ENCODE measurements around the gene CMSS1.

The CMSS1 gene

DNA sequence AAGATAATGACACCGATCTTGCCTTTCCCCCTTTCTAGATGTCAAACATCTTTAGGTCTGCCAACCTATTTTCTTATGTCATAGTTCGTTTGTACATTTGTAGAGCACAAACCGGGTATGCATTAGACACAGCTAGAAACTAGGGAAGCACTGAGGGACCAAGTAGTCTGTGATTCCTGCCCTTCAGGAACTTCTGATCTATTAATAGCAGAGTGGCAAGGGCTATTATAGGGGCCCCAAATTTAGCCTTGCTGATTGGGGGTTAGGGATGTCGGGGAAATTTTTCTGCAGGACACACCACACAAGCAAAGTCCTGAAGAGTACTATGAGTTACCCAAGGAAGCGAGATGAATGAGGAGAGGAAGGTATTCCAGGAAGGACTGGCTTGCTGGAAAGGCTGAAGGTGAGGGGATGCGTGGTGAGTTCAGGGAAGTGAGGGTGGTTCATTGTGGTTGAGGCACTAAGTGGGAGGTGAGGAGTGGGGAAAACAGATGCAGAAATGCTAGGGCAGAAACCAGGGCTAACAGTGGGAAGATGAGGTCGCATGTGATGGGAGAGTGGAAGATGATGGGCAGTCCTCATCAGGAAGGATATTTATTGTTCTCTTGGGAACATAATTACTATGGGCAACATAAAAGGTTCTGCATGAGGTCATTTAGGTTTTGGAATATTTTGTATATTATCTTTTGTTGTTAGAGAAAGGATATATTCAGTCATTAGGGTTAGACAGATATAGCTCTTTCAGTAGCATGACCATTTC, 144.3 kb downstream of the CMSS1 start:
- DNase-seq = no peak

DNA sequence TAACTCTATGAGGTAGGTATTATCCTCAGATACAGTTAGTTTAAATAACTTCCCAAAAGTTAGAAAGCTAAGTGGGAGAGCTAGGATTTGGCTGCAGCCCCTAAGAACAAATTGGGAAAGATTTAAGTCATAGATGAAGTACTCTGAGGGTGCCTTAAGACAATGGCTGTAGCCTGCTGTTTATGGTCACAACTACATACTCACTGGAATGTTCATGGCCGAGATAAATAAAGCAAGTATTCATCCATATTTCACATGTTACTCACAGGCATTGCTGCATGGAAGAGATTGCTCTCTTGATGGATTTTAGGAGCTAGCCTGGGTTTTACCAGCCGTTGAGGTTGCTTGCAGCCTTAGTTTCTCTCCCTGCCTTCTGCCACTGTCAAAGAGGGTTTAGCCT, 145.0 kb downstream of the CMSS1 start:
- no peak for DNase-seq

DNA sequence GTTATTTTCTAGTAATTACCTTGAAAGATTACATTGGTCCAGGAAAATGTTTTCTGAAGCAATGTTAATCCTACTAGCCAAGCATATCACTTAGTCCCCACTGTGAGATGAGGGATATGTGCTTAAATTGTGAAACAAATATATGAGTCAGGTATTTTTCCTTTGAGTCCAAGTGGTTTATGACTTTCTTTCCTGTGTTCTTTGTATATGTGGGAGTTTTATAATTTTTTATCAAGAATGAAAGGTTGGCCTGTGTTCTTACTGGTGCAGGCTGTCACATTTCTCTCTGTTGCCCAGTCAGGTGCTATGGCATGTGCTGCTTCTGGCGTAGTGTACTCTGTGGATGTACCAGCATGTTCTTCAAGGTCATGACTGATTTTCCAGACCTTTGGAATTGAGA, 147.4 kb downstream of the CMSS1 start:
- DNase-seq = no peak

DNA sequence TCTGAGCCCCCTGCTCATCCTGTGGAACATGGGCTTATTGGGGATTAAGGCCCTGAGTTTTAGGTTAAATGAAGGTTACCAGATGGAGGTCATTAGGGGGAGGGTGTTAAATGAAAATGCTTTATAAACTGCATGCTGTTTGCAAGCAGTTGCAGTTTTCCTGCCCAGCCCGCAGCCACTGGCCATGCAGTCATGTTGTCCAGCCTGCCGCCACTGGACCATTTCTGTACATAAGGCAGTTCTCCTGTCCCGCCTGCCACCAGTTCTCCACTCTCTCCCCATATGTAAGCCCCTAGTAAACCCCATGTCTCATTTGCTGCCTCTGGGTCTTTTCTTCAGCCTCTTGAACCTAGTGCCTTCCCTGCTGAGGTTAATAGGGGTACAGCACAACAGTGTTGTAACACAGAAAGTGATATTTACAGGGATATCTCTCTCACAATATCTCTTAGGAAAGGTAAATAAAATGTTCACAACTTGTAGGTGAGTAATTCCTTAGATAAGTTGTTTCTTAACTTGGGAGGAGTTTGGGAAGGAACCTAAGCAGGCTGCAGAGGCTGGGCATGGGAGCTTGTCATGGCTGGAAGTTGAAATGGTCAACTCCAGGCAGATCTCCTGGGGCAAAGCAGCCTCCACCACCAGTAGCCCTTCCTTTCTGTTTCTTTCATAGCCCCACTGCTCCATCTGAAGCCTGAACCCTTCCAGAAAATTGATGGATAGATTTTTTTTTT, 148.2 kb downstream of the CMSS1 start:
- DNase-seq = no peak

DNA sequence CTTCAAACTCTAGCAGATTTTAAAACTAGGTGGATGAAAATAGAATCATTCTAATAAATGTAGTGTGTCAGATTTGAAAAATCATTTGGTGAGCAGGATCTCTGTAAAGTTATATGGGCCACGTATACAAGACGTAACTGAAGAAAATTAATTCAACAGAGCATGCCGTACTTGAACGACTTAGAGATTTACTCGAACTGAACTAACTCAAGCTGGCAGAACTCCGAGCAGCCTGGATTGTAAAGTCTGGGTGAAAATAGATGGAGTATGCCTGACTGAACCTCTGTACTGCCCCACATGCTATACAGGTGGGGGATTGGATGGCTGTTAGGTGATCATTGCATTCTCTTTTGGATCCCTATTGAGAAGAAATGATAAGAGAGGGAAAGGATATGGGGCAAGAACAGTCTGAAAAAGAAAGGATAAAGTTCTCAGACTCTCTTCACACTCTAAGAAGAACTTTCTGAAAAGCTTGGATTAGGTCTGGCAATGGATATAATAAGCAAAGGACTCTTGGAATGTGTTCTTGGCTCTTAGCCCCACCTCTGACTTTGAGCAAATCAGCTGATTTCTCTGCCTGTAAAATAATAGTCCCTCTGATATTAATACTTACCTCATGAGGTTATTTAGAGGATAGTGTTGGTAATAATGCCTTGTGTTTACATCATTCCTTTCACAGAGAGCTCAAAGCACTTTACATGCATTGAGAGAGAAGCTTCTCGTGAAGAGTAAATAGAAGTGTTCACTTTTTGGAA, 149.2 kb downstream of the CMSS1 start:
- no peak for DNase-seq

DNA sequence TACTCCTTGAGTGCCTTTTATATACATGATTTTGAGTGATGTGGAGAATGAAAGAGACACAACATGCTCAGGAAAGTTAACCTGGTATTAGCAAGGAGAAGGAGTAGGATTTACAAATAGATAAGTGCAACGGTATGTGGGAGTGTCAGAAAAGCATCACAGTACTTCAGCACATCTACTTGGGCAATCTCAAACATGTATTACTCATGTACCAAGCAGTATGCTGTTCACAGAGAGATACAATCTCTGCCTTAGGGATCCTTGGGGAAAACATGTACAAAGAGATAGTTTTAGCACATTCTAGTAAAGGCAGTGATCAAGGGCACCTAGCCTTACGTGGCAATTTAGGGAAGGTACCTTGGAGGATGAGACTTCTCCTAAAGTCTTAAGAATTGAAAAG, 150.1 kb downstream of the CMSS1 start:
- DNase-seq = no peak

DNA sequence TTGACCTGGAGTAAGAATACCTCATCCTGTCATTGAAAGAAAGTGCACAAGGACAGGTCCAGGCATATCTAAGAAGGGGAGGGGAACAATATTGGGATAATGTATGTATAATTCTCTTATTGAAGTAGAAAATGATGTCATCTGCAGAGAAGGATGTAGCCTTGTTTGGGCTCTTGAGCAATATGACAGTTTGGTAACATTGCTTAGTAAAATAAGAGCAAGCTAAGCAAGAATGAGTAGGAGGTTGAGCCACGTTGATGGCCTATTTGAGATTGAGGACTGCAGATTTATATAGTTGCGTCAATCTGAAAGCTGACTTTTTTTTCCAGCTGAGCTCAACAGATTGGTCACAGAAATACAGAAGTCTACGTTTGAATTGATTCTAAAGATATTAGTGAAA, 151.5 kb downstream of the CMSS1 start:
- DNase-seq = no peak

DNA sequence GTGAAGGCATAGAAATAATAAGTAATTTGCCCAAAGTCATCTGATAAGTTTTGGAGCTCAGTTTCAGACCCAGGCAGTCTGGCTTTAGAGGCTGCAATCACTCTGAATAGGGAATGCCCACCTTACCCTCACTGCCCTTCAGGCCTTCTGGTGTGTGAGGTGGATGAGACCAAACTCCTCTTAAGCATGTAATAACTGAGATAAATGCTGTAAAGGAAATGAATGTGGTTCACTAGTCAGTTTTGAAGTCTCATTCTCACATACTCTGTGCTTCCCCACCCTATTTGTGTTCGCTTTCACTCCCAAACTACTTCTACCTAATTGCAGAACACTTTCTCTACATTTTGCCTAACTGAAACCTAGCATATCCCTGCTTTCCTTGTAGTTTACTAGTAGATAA, 152.5 kb downstream of the CMSS1 start:
- peak in 1 of 5 donors; percentile 9 for DNase-seq

DNA sequence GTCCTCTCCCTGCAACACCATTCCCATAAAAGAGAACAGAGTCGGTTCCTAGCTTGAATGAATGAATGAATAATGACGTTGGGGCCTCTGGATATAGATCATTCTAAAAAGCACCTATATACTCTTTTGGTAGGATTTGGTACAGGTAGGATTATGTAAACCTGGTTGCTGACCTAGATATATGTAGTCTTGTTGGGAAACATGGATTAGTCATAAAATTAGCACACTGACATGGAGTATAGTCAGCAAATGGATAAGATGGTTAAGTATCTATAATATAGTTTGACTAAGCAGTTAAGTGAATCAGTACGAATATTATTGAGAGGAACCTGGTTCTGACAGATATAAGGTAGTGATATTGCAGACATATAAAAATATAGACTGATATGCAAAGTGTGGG, 154.1 kb downstream of the CMSS1 start:
- no peak for DNase-seq

DNA sequence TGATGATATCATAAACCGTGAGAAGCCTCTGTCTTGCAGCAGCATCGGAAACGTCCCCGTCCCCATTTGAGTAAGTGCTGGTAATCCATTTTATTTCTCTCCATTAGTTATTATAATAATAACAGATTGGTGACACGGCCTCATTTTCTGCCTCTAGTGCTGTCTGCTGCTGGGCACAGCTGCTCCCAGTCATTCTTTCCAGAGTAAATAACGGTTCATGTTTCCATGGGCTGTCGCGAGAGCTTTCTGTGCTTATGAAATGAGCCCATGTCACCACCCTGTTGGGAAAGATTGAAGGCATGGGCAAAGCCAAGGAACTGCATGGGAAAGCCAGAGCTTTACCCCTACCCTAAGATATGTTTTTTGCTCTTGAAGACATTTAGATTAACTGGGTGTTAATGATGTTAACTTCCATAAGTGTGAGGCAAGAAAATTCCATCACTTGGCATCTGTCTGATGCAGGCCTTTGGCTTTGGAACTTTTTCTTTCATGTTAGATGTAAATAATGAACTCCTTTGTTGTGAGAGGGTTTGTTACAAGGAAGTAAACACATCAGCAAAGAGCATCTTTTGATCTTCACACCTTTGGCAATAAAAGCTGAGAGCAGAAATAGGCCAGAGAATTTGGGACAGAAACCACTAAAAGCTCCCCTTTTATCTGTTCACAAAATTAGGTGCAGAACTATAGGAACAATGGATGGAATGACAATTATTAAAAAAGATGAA, 154.9 kb downstream of the CMSS1 start:
- no peak for DNase-seq

DNA sequence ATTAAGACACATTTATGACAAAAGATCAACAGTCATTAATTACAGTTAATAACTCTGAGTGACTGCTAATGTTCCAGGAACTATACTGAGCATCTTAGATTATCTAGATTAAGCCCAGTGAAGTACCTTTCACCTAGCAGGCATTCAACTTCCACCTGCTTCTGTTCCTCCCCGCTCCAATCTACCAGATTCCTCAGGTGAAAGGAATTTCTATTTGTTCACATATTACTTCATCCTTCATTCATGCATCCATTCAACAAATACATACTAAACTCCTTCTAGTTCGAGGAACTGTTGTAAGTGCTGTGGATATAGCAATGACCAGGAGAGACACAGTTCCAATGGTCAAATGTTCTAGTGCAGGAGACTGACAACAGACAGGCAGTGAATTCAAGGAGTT, 157.3 kb downstream of the CMSS1 start:
- no peak for DNase-seq

DNA sequence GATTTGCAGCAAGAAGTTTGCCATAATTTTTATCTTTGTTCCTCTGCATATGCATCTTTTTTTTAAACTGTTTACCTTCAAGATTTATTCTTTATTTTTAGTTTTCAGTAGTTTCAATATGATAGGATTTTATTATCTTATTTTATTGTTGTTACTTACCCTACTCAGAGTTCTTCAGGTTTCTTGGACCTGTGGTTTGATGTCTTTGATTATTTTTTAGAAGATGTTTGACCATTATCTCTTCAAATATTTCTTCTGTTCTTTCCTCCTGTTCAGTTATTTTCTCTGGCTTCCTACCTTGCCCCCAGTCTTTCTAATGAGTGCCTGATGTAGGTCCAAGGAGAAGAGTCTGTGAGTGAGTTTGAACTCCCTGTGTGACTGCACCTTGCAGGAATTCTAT, 158.9 kb downstream of the CMSS1 start:
- no peak for DNase-seq

DNA sequence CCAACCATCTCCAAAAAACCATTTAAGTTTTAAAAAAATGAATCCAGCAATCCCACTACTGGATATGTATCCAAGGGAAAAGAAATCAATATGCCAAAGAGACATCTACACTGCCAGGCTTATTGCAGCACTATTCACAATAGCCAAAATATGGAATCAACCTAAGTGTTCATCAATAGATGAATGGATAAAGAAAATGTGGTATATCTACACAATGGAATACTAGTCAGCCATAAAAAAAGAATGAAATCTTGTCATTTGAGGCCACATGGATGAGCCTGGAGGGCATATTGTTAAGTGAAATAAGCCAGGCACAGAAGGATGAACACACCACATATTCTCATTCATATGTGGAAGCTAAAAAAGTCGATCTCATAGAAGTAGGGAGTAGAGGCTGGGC, 160.6 kb downstream of the CMSS1 start:
- DNase-seq = no peak

DNA sequence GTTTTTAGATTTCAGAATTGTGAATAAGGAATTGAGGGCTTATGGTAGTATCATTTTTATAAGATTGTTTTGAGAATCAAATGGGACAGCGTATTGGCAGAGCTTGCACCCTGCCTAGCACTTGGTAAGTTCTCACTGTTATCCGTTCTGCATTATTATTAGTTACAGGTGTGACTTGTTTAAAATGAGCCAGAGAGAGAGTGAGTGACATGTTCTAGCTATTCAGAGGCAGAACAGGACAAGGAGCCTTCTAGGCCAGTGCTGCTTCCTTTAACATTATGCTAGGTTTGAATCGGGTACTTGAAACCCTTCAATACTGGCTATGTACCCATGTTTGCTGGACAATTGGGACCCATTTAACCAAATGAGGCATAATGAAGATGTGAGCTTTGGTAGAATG, 162.9 kb downstream of the CMSS1 start:
- DNase-seq = no peak

DNA sequence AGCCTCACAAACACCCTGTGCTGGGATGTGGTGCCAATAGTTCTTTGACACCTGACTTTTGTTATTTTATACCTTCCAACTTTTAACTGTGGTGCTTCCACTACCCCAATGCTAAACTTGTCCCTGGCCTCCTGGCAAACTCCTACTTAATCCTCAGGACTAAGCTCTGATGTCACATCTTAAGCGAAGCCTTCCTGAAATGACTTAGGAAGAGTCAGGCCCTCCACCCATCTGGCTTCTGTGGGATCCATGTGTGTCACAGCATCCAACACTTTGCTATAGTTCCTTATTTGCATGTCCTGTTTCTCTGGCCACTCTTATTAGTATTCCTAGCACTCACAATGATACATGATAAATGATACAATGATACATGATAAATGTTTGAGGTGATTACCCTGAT, 163.5 kb downstream of the CMSS1 start:
- DNase-seq = no peak

DNA sequence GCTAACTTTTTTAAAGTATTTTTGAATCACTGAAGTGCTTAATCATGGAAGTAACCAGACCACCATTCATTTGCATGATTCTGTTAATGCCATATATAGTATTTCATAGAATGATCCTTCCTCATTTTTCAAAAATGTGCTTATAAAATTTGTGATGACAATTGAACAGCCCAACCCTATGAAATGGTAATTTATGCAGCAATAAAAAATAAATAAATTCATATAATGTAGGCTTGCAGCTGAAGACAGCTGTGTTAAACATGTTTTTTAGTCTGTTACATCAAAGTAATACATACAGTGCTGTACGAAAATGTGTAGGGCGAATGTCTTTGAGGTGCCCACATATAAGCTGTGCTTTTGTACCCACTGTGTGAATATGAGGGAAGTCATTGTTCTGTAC, 165.0 kb downstream of the CMSS1 start:
- DNase-seq = no peak

DNA sequence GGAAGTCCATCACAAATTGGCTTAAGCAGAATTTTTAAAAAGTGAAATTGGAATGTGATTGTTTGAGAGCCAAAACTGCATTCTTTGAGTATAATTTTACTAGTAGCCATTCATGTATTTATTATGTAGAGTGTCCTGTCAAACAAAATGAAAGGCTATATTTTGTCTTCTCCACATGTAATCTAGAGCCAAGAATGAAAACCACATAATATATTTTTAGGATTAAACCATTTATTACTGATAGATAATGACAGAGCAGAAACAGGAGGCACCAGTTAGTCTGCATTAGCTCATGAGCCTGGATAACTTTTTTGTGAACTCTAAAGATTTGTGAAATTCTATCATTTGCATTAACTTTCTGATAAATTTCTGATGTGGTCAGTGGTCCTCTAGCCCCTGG, 166.5 kb downstream of the CMSS1 start:
- no peak for DNase-seq

DNA sequence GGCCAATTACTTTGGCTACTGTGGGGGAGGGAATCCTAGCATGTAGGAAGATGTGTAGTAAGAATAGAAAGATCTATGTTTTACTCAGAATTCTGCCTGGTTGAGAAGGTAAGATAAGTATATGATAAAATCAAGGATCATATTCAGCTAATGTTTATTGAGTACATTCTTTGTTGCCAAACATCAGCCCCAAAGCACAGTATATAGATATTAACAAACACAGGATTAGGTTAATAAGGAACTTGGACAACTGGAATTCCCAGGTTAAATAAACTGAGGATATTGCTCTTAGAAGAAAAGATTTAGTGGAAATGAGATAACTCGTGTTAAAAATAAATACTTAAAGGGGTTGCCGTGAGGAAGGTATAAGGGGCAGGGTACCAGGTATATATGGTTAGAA, 167.0 kb downstream of the CMSS1 start:
- no peak for DNase-seq

DNA sequence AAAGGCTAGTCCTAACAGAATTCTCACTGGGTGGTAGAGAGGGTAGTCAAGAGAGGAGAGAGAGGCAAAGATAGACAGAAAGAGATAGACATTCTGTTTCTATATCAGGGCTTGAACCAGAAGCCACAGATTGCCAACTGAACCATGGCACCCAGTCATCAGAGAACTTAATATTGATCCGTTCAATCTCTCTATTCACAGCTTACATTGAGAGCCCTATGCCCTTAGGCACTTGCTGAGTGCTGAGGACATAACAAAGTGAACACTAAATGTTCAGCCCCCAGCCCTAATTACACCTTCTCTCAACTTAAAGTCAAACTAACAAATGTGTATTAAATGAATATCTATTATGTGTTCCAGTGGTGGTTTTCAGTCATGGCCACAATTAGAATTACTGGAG, 172.5 kb downstream of the CMSS1 start:
- DNase-seq = no peak

DNA sequence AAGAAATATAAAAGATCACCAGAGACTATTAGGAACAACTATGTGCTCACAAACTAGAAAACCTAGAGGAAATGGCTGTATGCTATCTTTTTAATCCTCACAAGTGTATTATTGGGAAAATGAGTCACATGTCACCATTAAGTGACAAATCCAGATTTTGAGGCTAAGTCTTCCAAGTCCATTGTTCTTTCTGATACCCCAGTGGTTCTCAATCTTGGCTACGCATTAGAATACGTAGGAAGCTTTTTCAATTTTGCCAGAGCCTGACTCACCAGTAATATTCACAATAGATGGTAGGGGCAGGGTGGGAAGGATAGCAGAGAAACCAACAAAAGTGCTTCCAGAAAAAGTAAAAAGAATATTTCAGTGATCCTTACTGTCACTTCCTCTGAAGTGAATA, 179.6 kb downstream of the CMSS1 start:
- DNase-seq = no peak

DNA sequence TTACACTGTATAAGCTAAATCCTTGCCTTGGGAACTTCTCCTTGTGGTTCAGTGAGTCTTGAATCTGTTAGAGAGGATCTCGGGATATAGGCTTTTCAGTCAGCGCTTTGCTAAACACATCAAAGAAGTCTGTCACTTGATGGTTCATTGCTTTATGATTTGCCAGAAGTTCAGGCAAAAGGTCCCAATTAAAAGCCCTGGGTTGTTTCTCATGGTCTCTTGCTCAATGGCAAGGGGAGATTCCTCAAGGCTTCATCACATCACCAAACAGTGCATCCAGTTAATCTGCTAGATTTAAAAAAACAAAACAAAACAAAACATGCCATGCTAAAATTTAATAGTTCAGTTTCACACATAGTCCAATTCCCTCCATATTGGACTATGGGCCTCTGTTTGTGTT, 181.9 kb downstream of the CMSS1 start:
- DNase-seq = no peak

DNA sequence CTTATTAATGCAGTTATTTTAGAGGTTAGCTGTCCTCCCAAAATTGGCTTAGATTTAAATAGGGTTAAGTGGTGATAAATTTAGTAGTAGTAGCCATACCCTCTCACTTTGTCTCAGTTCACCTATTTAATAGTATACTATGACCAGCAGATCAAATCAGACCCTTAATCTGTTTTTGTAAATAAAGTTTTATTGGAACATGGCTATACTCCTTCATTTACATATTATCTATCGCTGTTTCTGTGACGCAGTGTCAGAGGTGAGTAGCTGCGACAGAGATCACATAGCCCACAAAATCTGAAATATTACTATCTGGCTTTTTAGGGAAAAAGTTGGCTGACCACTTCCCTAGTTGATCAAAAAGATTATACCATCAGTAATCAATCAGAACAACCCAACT, 183.4 kb downstream of the CMSS1 start:
- DNase-seq = no peak
